ENCODE results near the gene RPS3.
"Not testable (repeated sequence)": the region's sequence is repeated elsewhere in the genome, so short reads cannot be mapped to it uniquely, and the experiment has no call there.

The RPS3 gene

GRCh38 chr11:75380245-75380644 is 19.1 kb upstream of the RPS3 start:
- DNase-seq (ENCODE audit: low spot score), result no peak

GRCh38 chr11:75380716-75381420 is 18.4 kb upstream of the RPS3 start:
- no peak for DNase-seq (ENCODE audit: low spot score)

GRCh38 chr11:75383246-75383645 is 16.1 kb upstream of the RPS3 start:
- no peak for DNase-seq (ENCODE audit: low spot score)

GRCh38 chr11:75384438-75385080 is 14.8 kb upstream of the RPS3 start:
- peak; percentile 86 for DNase-seq (ENCODE audit: low spot score)

- no peak for DNase-seq (ENCODE audit: low spot score)
Observed at GRCh38 chr11:75386942-75387630, 12.2 kb upstream of the RPS3 start.

- no peak for DNase-seq (ENCODE audit: low spot score)
Observed at GRCh38 chr11:75387736-75388294, 11.5 kb upstream of the RPS3 start.

GRCh38 chr11:75388386-75389275 is 10.7 kb upstream of the RPS3 start:
- DNase-seq (ENCODE audit: low spot score), result peak; percentile 72

- no peak for DNase-seq (ENCODE audit: low spot score)
Observed at GRCh38 chr11:75389276-75389605, 10.1 kb upstream of the RPS3 start.

GRCh38 chr11:75389925-75390324 is 9.4 kb upstream of the RPS3 start:
- no peak for DNase-seq (ENCODE audit: low spot score)

- no peak for DNase-seq (ENCODE audit: low spot score)
Observed at GRCh38 chr11:75394085-75394840, 5.1 kb upstream of the RPS3 start.

GRCh38 chr11:75398906-75399305 is 412 bp upstream of the RPS3 start:
- no peak for DNase-seq (ENCODE audit: low spot score)

GRCh38 chr11:75400146-75400865 is 988 bp downstream of the RPS3 start:
- no peak for DNase-seq (ENCODE audit: low spot score)

GRCh38 chr11:75402002-75402773 is 2.9 kb downstream of the RPS3 start:
- DNase-seq (ENCODE audit: low spot score), result no peak

- DNase-seq (ENCODE audit: low spot score), result no peak
Observed at GRCh38 chr11:75403037-75403436, 3.7 kb downstream of the RPS3 start.

- no peak for DNase-seq (ENCODE audit: low spot score)
Observed at GRCh38 chr11:75403983-75404658, 4.8 kb downstream of the RPS3 start.

- DNase-seq (ENCODE audit: low spot score), result no peak
Observed at GRCh38 chr11:75406338-75406777, 7.0 kb downstream of the RPS3 start.

GRCh38 chr11:75408957-75409219 is 9.6 kb downstream of the RPS3 start:
- no peak for DNase-seq (ENCODE audit: low spot score)

- DNase-seq (ENCODE audit: low spot score), result not testable (repeated sequence)
Observed at GRCh38 chr11:75409971-75410370, 10.7 kb downstream of the RPS3 start.

GRCh38 chr11:75413146-75413545 is 13.8 kb downstream of the RPS3 start:
- DNase-seq (ENCODE audit: low spot score), result not testable (repeated sequence)

Measured in ecto neural progenitor cell (in vitro differentiated cells).